HepG2 (cell line): ENCODE measurements around the gene PPM1G. TPM values are rescaled to one million over a fixed set of nuclear protein-coding genes. Genes with fewer than 3 reads are reported as not detected.

Experiments
- ATAC-seq: fragments of 200-7000 bp; cut with Tn5 transposase; 3 replicates; pipeline ENCODE4 v1.9.1; 2020; ENCODE audit warnings: mild to moderate bottlenecking, moderate library complexity
- BruUV-seq: library from RNA; stranded (reverse); fragments of 400-500 nt; replicated peaks from 2 replicates; lab custom pipeline; 2021; lab: Mats Ljungman, UMichigan
- CTCF ChIA-PET: fragments of 300-600 bp; formaldehyde crosslinking; extraction: SDS; loops from one replicate; lab custom pipeline; 2021; ENCODE audit warnings: low total read pairs, inconsistent platforms, low intra/inter-chr PET ratio; lab: Yijun Ruan, JAX
- POLR2A ChIA-PET: fragments of 350-600 bp; sonication (Branson Sonifier 250); formaldehyde crosslinking; loops from one replicate; lab custom pipeline; 2020; ENCODE audit warnings: antibody characterized with exemption, inconsistent platforms; lab: Yijun Ruan, JAX
- DNase-seq: peaks from one replicate; pipeline ENCODE4 v3.0.0-alpha.2; 2015; ENCODE audit warnings: low spot score
- FAIRE-seq: peaks from 3 replicates; lab custom pipeline; 2011; peaks lifted over from hg19 to GRCh38; lab: Jason Lieb, UNC
- H2AFZ ChIP-seq: one replicate; pipeline ENCODE4 v1.6.1; 2011; ENCODE audit warnings: low read length, inconsistent platforms
- H3K27ac ChIP-seq: fragments of 300-600 bp; 3 replicates; pipeline ENCODE4 v1.8.0; 2011; ENCODE audit warnings: mixed run types, mild to moderate bottlenecking, mixed read lengths, low read length, inconsistent platforms; ENCODE audit not compliant: insufficient read depth; ENCODE audit errors: extremely low read length
- H3K27me3 ChIP-seq, 2 experiments: fragments of 200-600 bp in 1 of 2; 2 replicates in 1 of 2; 3 replicates in 1 of 2; pipeline versions ENCODE4 v1.6.0 to v1.8.0; 2011; ENCODE audit warnings: low read length in 2 of 2, mild to moderate bottlenecking in 2 of 2, moderate library complexity in 2 of 2, inconsistent platforms in 1 of 2; ENCODE audit not compliant: insufficient read depth in 2 of 2, control insufficient read depth in 1 of 2
- H3K36me3 ChIP-seq, 2 experiments: fragments of 200-600 bp in 1 of 2; replicated peaks in 1 of 2; 2 replicates in 1 of 2; 3 replicates in 1 of 2; pipeline versions ENCODE4 v1.5.1 to v1.8.0; 2011; ENCODE audit warnings: low read length in 2 of 2, inconsistent platforms in 1 of 2; ENCODE audit not compliant: insufficient read depth in 2 of 2, control insufficient read depth in 1 of 2
- H3K4me1 ChIP-seq: 2 replicates; pipeline ENCODE4 v1.5.1; 2012; ENCODE audit warnings: low read length, inconsistent platforms; ENCODE audit not compliant: insufficient read depth
- H3K4me2 ChIP-seq: 2 replicates; pipeline ENCODE4 v1.6.0; 2011; ENCODE audit warnings: low read depth, low read length, inconsistent platforms
- H3K4me3 ChIP-seq, 3 experiments: fragments of 200-600 bp in 1 of 3; sonication (generic), shearing (Covaris generic) in 1 of 3; replicated peaks in 1 of 3; 2 replicates each; pipeline ENCODE4 v1.5.1; 2011 to 2016; ENCODE audit warnings: low read length in 3 of 3, inconsistent platforms in 2 of 3, low read depth in 2 of 3, mild to moderate bottlenecking in 2 of 3, control low read depth in 1 of 3, mixed read lengths in 1 of 3; ENCODE audit not compliant: insufficient read depth in 1 of 3
- H3K79me2 ChIP-seq: one replicate; pipeline ENCODE4 v1.6.1; 2011; ENCODE audit warnings: low read length, inconsistent platforms; ENCODE audit not compliant: insufficient read depth
- H3K9ac ChIP-seq: 2 replicates; pipeline ENCODE4 v1.6.0; 2011; ENCODE audit warnings: mild to moderate bottlenecking, low read depth, low read length, inconsistent platforms; ENCODE audit not compliant: insufficient read depth
- H3K9me3 ChIP-seq: 2 replicates; pipeline ENCODE4 v1.5.1; 2012; ENCODE audit warnings: mild to moderate bottlenecking, low read length
- H4K20me1 ChIP-seq: 2 replicates; pipeline ENCODE4 v1.6.0; 2011; ENCODE audit warnings: inconsistent platforms, mild to moderate bottlenecking, low read length, moderate library complexity; ENCODE audit not compliant: insufficient read depth
- AGO2 ChIP-seq: fragments of 200-400 bp; formaldehyde crosslinking; optimal IDR thresholded peaks from 2 replicates; pipeline ENCODE3; 2017; ENCODE audit warnings: mild to moderate bottlenecking, low read depth, low read length, moderate library complexity
- CEBPG ChIP-seq: IDR thresholded peaks from 2 replicates; pipeline ENCODE4 v1.6.1; 2016
- HIC2 ChIP-seq: sonication (generic); formaldehyde crosslinking; IDR thresholded peaks from 2 replicates; pipeline ENCODE4 v1.9.0; 2022; ENCODE audit warnings: low read depth, missing genetic modification reagents
- PCBP1 ChIP-seq: fragments of 200-400 bp; formaldehyde crosslinking; IDR thresholded peaks from 2 replicates; pipeline ENCODE4 v1.6.1; 2017; ENCODE audit warnings: mild to moderate bottlenecking, low read depth, low read length, borderline replicate concordance
- POLR2AphosphoS5 ChIP-seq: IDR thresholded peaks from 2 replicates; pipeline ENCODE4 v1.6.1; 2012; ENCODE audit warnings: low read depth, low read length
- POLR2G ChIP-seq: fragments of 200-400 bp; formaldehyde crosslinking; IDR thresholded peaks from 2 replicates; pipeline ENCODE4 v1.6.1; 2018; ENCODE audit warnings: mild to moderate bottlenecking, low read depth, low read length, moderate library complexity
- RAD21 ChIP-seq: fragments of 450-650 bp; formaldehyde crosslinking; IDR thresholded peaks from 2 replicates; pipeline ENCODE4 v1.5.0; 2020; ENCODE audit warnings: mild to moderate bottlenecking
- RFXAP ChIP-seq: sonication (generic); formaldehyde crosslinking; IDR thresholded peaks from 2 replicates; pipeline ENCODE4 v1.4.0; 2020; ENCODE audit warnings: missing genetic modification reagents, borderline replicate concordance
- ZBTB33 ChIP-seq: sonication (generic); formaldehyde crosslinking; IDR thresholded peaks from 2 replicates; pipeline ENCODE4 v1.4.0; 2020; ENCODE audit warnings: missing genetic modification reagents
- ZBTB38 ChIP-seq: sonication (generic); formaldehyde crosslinking; IDR thresholded peaks from 2 replicates; pipeline ENCODE4 v1.5.1; 2020; ENCODE audit warnings: mild to moderate bottlenecking, missing genetic modification reagents
- ZNF501 ChIP-seq: sonication (generic); formaldehyde crosslinking; IDR thresholded peaks from 2 replicates; pipeline ENCODE4 v1.5.1; 2020; ENCODE audit warnings: mild to moderate bottlenecking, moderate library complexity, missing genetic modification reagents
- ZNF746 ChIP-seq: sonication (generic); formaldehyde crosslinking; IDR thresholded peaks from 2 replicates; pipeline ENCODE4 v1.8.0; 2022; ENCODE audit warnings: mild to moderate bottlenecking, missing genetic modification reagents
- WGBS: methylation state at CpG from one replicate; pipeline ENCODE4 v1.1.6; 2017; ENCODE audit warnings: low lambda C conversion rate; 5-methylcytosine and 5-hydroxymethylcytosine counted together
- in situ Hi-C: cut with HindIII; loops from 2 replicates; pipeline ENCODE4 v1.10.0; 2017; ENCODE audit warnings: low pct_unique_long_range_greater_than_20kb; ENCODE audit not compliant: extremely low pct_ligation_motif_present
- intact Hi-C: fragments of 100-400 bp; cut with micrococcal nuclease; formaldehyde crosslinking; loops from one replicate; pipeline ENCODE4 v1.10.0; 2022; ENCODE audit not compliant: unreplicated experiment
- polyA plus RNA-seq, 8 experiments: library from polyadenylated mRNA; depleted of rRNA in 3 of 8; stranded (reverse) in 7 of 8; unstranded in 1 of 8; fragments of >200 nt; fragmentation: Illumina TruSeq in 4 of 8; extraction: Trizol in 4 of 8; gene quantifications; 2 replicates each; pipeline versions ENCODE4 v1.2.1 to v1.2.3, GENCODE V29; 2011 to 2016; ENCODE audit warnings: low read depth in 4 of 8, missing spikeins in 1 of 8, mixed read lengths in 1 of 8; ENCODE audit not compliant: insufficient read depth in 1 of 8
- total RNA-seq, 5 experiments: library from RNA; depleted of rRNA; stranded (reverse); fragments of >200 nt; fragmentation: Illumina TruSeq; extraction: Trizol; gene quantifications; 2 replicates each; pipeline ENCODE4 v1.2.3, GENCODE V29; 2016; ENCODE audit warnings: low read depth in 1 of 5

The PPM1G gene
- total and polyA plus RNA-seq, 2 of the 13 experiments (the other 11 are each of a cell fraction or from before 2014, with no cell fraction given), result 58.2 to 213 TPM

GRCh38 chr2:27376151-27376865, 33.1 kb downstream of the PPM1G start:
- Histone ChIP-seq H2AFZ (no peak overlapping the region), H4K20me1 (peaks cover 3% of the 10 kb centered on the region), H3K27ac (no peak overlapping the region), H3K27me3 (no peaks in the 10 kb centered on the region; a peak in 1 of 5 replicates), H3K36me3 (peaks cover 36 to 65% of the 10 kb centered on the region in 2 experiments), H3K4me2 (no peak overlapping the region)
- 99% methylated on average over 15 of the region's 16 CpGs for WGBS
- ATAC-seq (no peak), FAIRE-seq (no peak), DNase-seq (no peak)
- POLR2A ChIA-PET, result interaction anchor here (4.7 to 5.1 kb wide), 2 partner anchors 33 to 54 kb away, joined by 22 to 34 read pairs; partner anchors contain the start of genes MPV17 and PPM1G
- no peak for TF ChIP-seq ZNF501 (CRISPR knock-in tag)
- TF ChIP-seq POLR2AphosphoS5, result 0 out of 2 replicates have a peak, but pooled peaks have one; percentile 3
- TF ChIP-seq, all 625 proteins: peak for 1
- intact Hi-C loops (loop anchor here (10.0 kb wide), 1 partner anchor 122 kb away; no protein-coding TSS in a partner anchor), in situ Hi-C loops (no loop called here)
- peaks cover 24% of the 10 kb centered on the region for H3K79me2 ChIP-seq
- CTCF ChIA-PET, result no interaction called here
- no TSS peak for BruUV-seq
- no peak overlapping the region for H3K4me3 ChIP-seq
- no peaks in the 10 kb centered on the region for H3K9me3 ChIP-seq
- H3K9ac ChIP-seq, result no peak overlapping the region
- peaks cover 46% of the 10 kb centered on the region for H3K4me1 ChIP-seq

- WGBS, result 95% methylated on average over 20 of the region's 20 CpGs
- intact Hi-C loops, result loop anchor here (10.0 kb wide), 1 partner anchor 121 kb away; no protein-coding TSS in a partner anchor
- CTCF ChIA-PET, result no interaction called here
- Histone ChIP-seq H3K36me3 (peaks cover 33 to 60% of the 10 kb centered on the region in 2 experiments), H2AFZ (no peak overlapping the region), H3K27me3 (no peaks in the 10 kb centered on the region; a peak in 1 of 5 replicates), H3K79me2 (peaks cover 31% of the 10 kb centered on the region), H3K4me3 (no peak overlapping the region), H3K4me2 (no peak overlapping the region), H3K9ac (no peak overlapping the region)
- no peak for FAIRE-seq
- in situ Hi-C loops, result no loop called here
- TF ChIP-seq RAD21 (no peak), ZNF746 (CRISPR knock-in tag) (no peak), AGO2 (peak; percentile 90), RFXAP (CRISPR knock-in tag) (no peak), POLR2G (0 out of 2 replicates have a peak, but pooled peaks have one; percentile 9), CEBPG (CRISPR knock-in tag) (no peak), PCBP1 (0 out of 2 replicates have a peak, but pooled peaks have one; percentile 28), HIC2 (no peak), ZBTB38 (0 out of 2 replicates have a peak, but pooled peaks have one; percentile 19), ZBTB33 (CRISPR knock-in tag) (0 out of 2 replicates have a peak, but pooled peaks have one; percentile 16)
- TF ChIP-seq, all 625 proteins: peak for 5
- Histone ChIP-seq H3K27ac (no peak overlapping the region), H3K4me1 (peaks cover 43% of the 10 kb centered on the region), H4K20me1 (peaks cover 3% of the 10 kb centered on the region), H3K9me3 (no peaks in the 10 kb centered on the region)
- POLR2A ChIA-PET, result interaction anchor here (1.2 to 5.1 kb wide), 2 partner anchors 22 to 34 kb away, joined by 3 to 22 read pairs; partner anchors contain the start of gene PPM1G
- ATAC-seq, result no peak
- no peak for DNase-seq
- no TSS peak for BruUV-seq
Measured at GRCh38 chr2:27375513-27376099, 33.8 kb downstream of the PPM1G start.
